HG03342 (cell line): ENCODE data around the gene PTPMT1.

Source experiments
- ATAC-seq: cut with Tn5 transposase; IDR thresholded peaks from one replicate; pipeline ENCODE4 v1.9.1; 2021; ENCODE audit warnings: mild to moderate bottlenecking, moderate library complexity; ENCODE audit not compliant: unreplicated experiment

Gene PTPMT1

GRCh38 chr11:47577460-47578041 is 12.2 kb downstream of the PTPMT1 start:
- no peak for ATAC-seq

- ATAC-seq, result peak; percentile 88
Measured at GRCh38 chr11:47578524-47579494, 13.4 kb downstream of the PTPMT1 start, which contains the start of the genes KBTBD4 and NDUFS3. KBTBD4 (minus strand) TSS chr11:47578970; CDS start chr11:47578951, 19 bp downstream. NDUFS3 (plus strand) TSS chr11:47579074; CDS start chr11:47579092, 18 bp downstream.

- ATAC-seq, result no peak
Measured at GRCh38 chr11:47583844-47584243, 18.4 kb downstream of the PTPMT1 start.

GRCh38 chr11:47586098-47586855 is 20.9 kb downstream of the PTPMT1 start, which contains the start of gene FAM180B:
FAM180B (plus strand) TSS chr11:47586678; CDS start chr11:47586769, 91 bp downstream.
- ATAC-seq, result no peak

GRCh38 chr11:47587039-47587716 is 21.8 kb downstream of the PTPMT1 start:
- no peak for ATAC-seq

- no peak for ATAC-seq
Measured at GRCh38 chr11:47587723-47588326, 22.4 kb downstream of the PTPMT1 start.

GRCh38 chr11:47589118-47589517 is 23.7 kb downstream of the PTPMT1 start:
- no peak for ATAC-seq

GRCh38 chr11:47589584-47589976 is 24.2 kb downstream of the PTPMT1 start:
- ATAC-seq, result no peak

GRCh38 chr11:47589977-47590861 is 24.8 kb downstream of the PTPMT1 start:
- no peak for ATAC-seq

GRCh38 chr11:47591764-47592163 is 26.4 kb downstream of the PTPMT1 start:
- ATAC-seq, result no peak

GRCh38 chr11:47592251-47592650 is 26.9 kb downstream of the PTPMT1 start:
- no peak for ATAC-seq

GRCh38 chr11:47592970-47593369 is 27.6 kb downstream of the PTPMT1 start:
- no peak for ATAC-seq

GRCh38 chr11:47593492-47593933 is 28.1 kb downstream of the PTPMT1 start:
- no peak for ATAC-seq

GRCh38 chr11:47593934-47594855 is 28.8 kb downstream of the PTPMT1 start, which contains the start of gene C1QTNF4:
C1QTNF4 (minus strand) TSS chr11:47594411; CDS start chr11:47590810, 3,601 bp downstream.
- ATAC-seq, result no peak

- no peak for ATAC-seq
Measured at GRCh38 chr11:47595029-47595428, 29.6 kb downstream of the PTPMT1 start.

GRCh38 chr11:47595967-47596366 is 30.6 kb downstream of the PTPMT1 start:
- ATAC-seq, result no peak

- no peak for ATAC-seq
Measured at GRCh38 chr11:47599902-47600301, 34.5 kb downstream of the PTPMT1 start.

- ATAC-seq, result no peak
Measured at GRCh38 chr11:47603295-47603694, 37.9 kb downstream of the PTPMT1 start.
